NCI-H524 (cell line): ENCODE results near the gene EFL1.
A peak's percentile ranks its signal among the peaks of the same experiment; 100 is the strongest.
"Not testable (repeated sequence)": the region's sequence is repeated elsewhere in the genome, so short reads cannot be mapped to it uniquely, and the experiment has no call there.

ENCODE experiments used
- DNase-seq, 2 experiments: peaks; one replicate each; lab custom pipeline; 2025; lab: John Stamatoyannopoulos, UW

Gene EFL1

DNA sequence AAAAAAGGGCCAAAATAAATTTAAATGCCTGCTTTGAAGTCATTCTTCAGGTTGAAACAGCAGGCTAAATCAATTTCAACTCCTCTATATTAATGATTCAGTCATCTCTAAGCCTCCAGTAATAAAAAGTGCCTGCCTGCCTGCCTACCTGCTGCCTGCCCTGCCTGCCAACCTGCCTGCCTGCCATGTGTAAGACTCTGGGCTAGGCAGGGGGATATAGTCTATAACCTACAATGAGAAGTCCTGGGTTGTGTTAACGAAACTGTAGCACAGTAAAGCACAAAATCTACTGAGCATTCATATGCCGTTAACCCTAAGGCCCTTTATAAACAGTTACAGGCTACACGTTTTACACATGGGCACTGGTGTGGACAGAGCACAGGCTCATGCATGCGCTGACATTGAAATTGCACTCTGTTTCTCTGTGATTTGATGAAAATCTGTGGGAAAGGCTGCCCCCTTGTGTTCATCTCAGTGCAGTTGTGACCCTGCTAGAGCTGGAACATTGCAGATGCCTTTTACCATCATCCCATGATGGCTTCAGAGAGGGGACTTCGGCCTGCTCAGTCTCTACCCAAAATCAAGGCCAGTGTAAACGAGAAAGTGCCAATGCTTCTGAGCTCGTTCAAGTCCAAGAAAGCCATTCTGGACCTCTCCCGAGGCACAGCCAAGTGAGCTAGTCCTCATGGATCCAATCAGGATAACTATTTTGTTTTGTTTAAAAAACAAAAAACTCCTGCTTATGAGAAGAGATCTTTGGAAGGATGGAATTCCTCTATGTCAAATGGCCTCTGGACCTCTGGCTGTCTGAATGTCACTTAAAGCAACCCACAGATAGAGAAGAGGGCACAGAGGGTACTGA is 64.6 kb downstream of the EFL1 start:
- peak; percentile 37 to 82 for DNase-seq

GRCh38 chr15:82196353-82196752 is 66.2 kb downstream of the EFL1 start:
- DNase-seq, result no peak

DNA sequence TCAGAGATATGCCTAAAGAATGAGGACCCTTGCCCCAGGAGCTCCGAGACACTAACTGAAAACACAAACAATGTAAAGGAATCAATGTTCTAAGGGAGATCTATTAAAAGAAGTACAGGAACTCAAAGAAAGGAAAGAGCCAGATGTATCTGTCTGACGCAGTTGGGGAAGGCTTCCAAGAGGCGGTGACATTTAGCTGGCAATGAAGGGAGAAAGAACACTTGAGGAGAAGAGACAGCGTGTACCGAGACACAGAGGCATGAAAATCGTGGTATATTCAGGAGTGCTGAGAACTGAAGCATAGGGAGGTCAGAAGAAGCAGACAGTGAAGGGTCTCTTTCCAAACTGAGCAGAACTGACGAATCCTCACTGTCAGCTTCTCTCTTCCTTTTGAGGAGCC is 66.7 kb downstream of the EFL1 start:
- DNase-seq, result not testable (repeated sequence)

DNA sequence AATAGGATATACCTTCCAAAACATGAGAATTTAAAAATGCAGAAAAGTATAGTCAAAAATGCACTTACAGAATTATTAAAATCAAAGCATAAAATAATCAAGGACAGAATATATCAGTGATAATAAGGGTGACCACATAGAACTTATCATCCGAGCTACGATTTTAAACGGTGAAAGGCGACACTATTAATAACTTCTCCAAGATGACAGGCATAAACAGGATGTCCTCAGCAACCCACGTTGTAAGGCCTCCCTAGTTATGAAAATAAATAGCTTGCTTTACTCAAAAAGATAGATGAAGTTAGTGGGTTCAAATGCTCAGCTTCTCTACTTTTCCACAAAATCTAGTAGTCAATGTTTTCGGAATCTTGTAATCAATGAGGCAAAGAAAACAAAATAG is 68.0 kb downstream of the EFL1 start:
- not testable (repeated sequence) for DNase-seq

GRCh38 chr15:82193435-82193834 is 69.1 kb downstream of the EFL1 start:
- DNase-seq, result not testable (repeated sequence)

GRCh38 chr15:82192394-82192793 is 70.1 kb downstream of the EFL1 start:
- not testable (repeated sequence) for DNase-seq

- no peak for DNase-seq
Measured at GRCh38 chr15:82186719-82187406, 75.7 kb downstream of the EFL1 start.

DNA sequence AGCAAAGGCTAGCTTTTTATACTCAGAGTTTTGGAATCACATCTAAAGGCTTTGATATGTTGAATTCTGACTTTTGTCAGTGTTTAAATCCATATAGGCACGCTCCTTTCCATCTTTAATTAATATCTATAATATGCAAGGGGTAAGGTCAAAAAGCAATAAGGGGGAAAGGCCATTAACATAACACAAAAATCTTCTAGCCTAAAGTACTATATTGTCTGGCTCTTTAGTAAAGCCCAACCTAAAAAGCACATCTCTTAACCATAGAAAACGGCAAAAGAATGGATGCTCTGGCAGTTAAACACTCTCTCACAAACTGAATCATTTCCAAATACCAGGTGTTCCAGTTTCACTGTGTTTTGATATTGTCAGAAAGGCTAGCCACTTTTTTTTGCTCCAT is 76.4 kb downstream of the EFL1 start:
- DNase-seq, result no peak

GRCh38 chr15:82184776-82185175 is 77.8 kb downstream of the EFL1 start:
- no peak for DNase-seq

- DNase-seq, result no peak
Measured at GRCh38 chr15:82184355-82184754, 78.2 kb downstream of the EFL1 start.

DNA sequence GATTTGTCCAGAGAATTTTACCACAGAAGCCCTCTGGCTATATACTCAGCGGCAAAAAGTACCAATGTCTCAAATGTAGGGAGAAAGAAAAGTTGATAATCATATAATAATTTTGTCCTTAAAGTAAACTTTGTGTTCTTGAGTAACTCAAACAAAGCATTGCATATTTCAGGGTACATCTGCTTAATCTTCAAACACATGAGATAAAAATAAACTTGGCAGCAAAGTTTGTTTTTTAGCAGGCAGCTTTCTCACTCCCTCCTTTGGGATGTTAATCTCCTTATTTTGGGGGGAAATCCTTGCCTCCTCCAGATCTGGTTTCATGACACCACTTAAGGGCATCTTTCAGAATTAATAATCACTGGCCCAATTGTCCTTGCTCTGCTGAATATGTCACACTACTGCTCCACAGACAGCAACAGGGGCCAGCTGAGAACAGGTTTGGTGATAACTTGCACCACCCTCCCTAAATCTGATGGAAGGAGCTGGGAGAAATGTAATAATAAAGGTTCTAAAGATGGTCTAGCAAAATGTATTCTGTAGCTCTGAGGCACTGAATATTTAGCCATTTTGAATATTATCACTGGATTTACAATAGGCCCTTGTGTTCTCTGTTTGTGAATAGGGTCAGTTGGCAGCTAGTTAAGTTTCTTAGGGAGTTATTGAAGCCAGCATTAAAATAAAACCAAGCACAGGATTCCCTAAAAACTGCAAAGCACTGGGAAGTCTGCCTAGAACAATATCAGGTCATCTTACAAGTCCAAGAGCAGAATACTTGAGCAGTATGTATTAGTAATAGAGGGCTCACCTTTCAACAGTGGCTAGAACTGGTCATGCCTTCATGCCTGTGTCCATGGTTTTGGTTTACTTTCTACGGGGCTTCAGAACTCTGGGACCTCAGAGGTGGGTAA is 79.2 kb downstream of the EFL1 start:
- DNase-seq, result no peak

DNA sequence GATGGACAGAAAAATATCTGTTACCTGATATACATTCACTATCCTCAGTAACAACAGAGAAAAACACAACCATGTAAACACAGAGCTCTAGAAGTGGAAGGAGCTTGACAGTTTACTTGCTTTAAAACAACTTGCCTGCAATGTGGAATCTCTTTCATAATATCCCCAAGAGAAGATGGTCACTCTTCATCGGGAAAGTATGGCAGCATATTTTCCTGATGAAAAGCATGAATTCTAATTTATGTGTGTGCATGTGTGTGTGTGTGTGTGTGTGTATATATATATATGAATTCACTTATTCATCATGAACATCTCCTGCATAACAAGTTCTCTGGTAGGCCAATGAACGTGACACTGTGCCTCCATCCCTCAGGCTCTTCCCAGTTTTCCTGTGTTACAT is 81.2 kb downstream of the EFL1 start:
- DNase-seq, result no peak

- DNase-seq, result no peak
Measured at GRCh38 chr15:82178061-82178460, 84.5 kb downstream of the EFL1 start.

- DNase-seq, result no peak
Measured at GRCh38 chr15:82177291-82178010, 85.1 kb downstream of the EFL1 start.

- no peak for DNase-seq
Measured at GRCh38 chr15:82176542-82176941, 86.0 kb downstream of the EFL1 start.

GRCh38 chr15:82174471-82175235 is 87.9 kb downstream of the EFL1 start:
- DNase-seq, result no peak

DNA sequence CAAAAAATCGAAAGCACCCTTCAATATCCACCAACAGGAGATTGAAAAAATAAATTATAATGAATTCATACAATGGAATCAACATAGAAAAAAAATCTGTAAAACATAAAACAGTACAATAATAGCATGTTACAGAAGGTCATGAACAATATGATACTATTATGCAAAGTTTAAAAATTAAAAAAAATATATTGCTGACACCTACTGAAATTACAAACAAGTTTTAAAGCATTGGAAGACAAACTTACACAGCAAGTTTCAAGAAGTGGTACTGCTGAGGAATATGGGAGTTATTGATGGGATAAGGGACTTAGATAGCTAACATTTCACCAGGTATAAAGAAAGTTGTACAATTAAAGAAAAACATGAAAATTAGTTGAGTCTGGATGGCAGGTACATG is 89.4 kb downstream of the EFL1 start:
- DNase-seq, result no peak

GRCh38 chr15:82172506-82172905 is 90.0 kb downstream of the EFL1 start:
- DNase-seq, result no peak

GRCh38 chr15:82168757-82169156 is 93.8 kb downstream of the EFL1 start:
- no peak for DNase-seq

- no peak for DNase-seq
Measured at GRCh38 chr15:82168296-82168695, 94.2 kb downstream of the EFL1 start.

DNA sequence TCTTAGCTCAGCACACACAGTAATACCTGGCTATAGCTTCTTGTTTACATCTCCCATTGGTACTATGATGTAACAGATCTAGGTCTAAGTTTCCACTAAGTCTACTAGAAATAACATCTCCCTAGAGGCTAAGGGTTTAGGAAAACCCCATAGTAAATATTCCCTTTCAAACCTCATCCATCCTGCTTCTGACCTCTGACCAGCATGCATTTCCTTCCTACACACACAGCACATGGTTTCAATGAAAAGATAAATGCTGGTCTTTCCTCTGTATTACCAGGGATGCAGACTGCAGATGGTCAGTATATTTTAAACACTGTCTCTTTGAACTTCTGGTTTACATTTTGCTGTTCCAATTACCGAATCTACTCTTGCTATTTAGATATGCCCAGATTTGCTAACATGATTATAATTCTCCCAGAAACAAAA is 96.6 kb downstream of the EFL1 start:
- DNase-seq, result no peak
